H1 (cell line): ENCODE data around the gene VASP. TPM values are rescaled to one million over a fixed set of nuclear protein-coding genes. Genes with fewer than 3 reads are reported as not detected.

Experiments
- CTCF ChIA-PET: fragments of 300-600 bp; sonication (Branson Sonifier 250); formaldehyde crosslinking; loops from one replicate; lab custom pipeline; 2021; ENCODE audit not compliant: partially characterized antibody; lab: Charles Lee
- POLR2A ChIA-PET: fragments of 300-600 bp; sonication (Branson Sonifier 250); formaldehyde crosslinking; loops from one replicate; lab custom pipeline; 2021; ENCODE audit warnings: inconsistent platforms; ENCODE audit not compliant: partially characterized antibody; lab: Charles Lee
- DNase-seq, 2 experiments: peaks; one replicate each; pipeline versions ENCODE4 v3.0.0 to v3.0.0-alpha.2; 2010 to 2022; ENCODE audit warnings: low spot score in 2 of 2, low read depth in 1 of 2, mixed read lengths in 1 of 2
- FAIRE-seq: peaks from 2 replicates; lab custom pipeline; 2011; peaks lifted over from hg19 to GRCh38; lab: Jason Lieb, UNC
- H2AFZ ChIP-seq: 2 replicates; pipeline ENCODE4 v1.8.1; 2012; ENCODE audit warnings: low read length, inconsistent platforms
- H2AK5ac ChIP-seq: 2 replicates; pipeline ENCODE4 v1.6.1; 2013; ENCODE audit warnings: low read depth, low read length
- H2BK120ac ChIP-seq: replicated peaks from 2 replicates; pipeline ENCODE3; 2013; ENCODE audit warnings: low read depth, low read length, inconsistent platforms
- H2BK12ac ChIP-seq: 2 replicates; pipeline ENCODE4 v1.6.1; 2013; ENCODE audit warnings: low read depth, low read length
- H2BK15ac ChIP-seq: 2 replicates; pipeline ENCODE4 v1.6.1; 2013; ENCODE audit warnings: low read length
- H2BK20ac ChIP-seq: 2 replicates; pipeline ENCODE4 v1.6.1; 2013; ENCODE audit warnings: low read length
- H2BK5ac ChIP-seq: 2 replicates; pipeline ENCODE4 v1.6.1; 2013; ENCODE audit warnings: low read depth, low read length
- H3K14ac ChIP-seq: 2 replicates; pipeline ENCODE4 v1.6.1; 2013; ENCODE audit warnings: inconsistent platforms; ENCODE audit not compliant: insufficient read length
- H3K18ac ChIP-seq: 2 replicates; pipeline ENCODE4 v1.6.1; 2013; ENCODE audit warnings: low read length; ENCODE audit errors: extremely low read depth
- H3K23ac ChIP-seq: 2 replicates; pipeline ENCODE4 v1.6.1; 2013; ENCODE audit warnings: inconsistent platforms; ENCODE audit not compliant: insufficient read length
- H3K23me2 ChIP-seq: 2 replicates; pipeline ENCODE4 v1.6.1; 2013; ENCODE audit warnings: low read depth, low read length
- H3K27ac ChIP-seq: 2 replicates; pipeline ENCODE4 v1.6.1; 2011; ENCODE audit warnings: low read depth, low read length, inconsistent platforms
- H3K27me3 ChIP-seq, 4 experiments: replicated peaks in 1 of 4; 1 replicate in 1 of 4; 2 replicates in 3 of 4; pipeline versions ENCODE4 v1.6.1 to v1.8.1; 2011 to 2013; ENCODE audit warnings: low read length in 3 of 4, mild to moderate bottlenecking in 3 of 4, inconsistent platforms in 2 of 4, mixed read lengths in 2 of 4, moderate library complexity in 1 of 4; ENCODE audit not compliant: control insufficient read depth in 3 of 4, insufficient read depth in 3 of 4; ENCODE audit errors: extremely low read depth in 1 of 4
- H3K36me3 ChIP-seq, 4 experiments: 2 replicates each; pipeline versions ENCODE4 v1.6.1 to v1.8.1; 2011 to 2013; ENCODE audit warnings: mild to moderate bottlenecking in 4 of 4, low read length in 3 of 4, moderate library complexity in 2 of 4, control low read depth in 1 of 4, inconsistent platforms in 1 of 4; ENCODE audit not compliant: insufficient read depth in 4 of 4, control insufficient read depth in 2 of 4
- H3K4ac ChIP-seq: replicated peaks from 2 replicates; pipeline ENCODE3; 2013; ENCODE audit warnings: low read length, low read depth, mixed read lengths, inconsistent platforms; ENCODE audit not compliant: insufficient read length
- H3K4me1 ChIP-seq, 4 experiments: replicated peaks in 1 of 4; 1 replicate in 1 of 4; 2 replicates in 3 of 4; pipeline versions ENCODE4 v1.6.1 to v1.8.1; 2011 to 2013; ENCODE audit warnings: low read length in 3 of 4, inconsistent platforms in 2 of 4, mixed read lengths in 1 of 4; ENCODE audit not compliant: insufficient read depth in 4 of 4, control insufficient read depth in 3 of 4
- H3K4me2 ChIP-seq, 2 experiments: 2 replicates each; pipeline versions ENCODE4 v1.6.1 to v1.8.1; 2011 to 2013; ENCODE audit warnings: low read depth in 2 of 2, low read length in 2 of 2, control low read depth in 1 of 2, inconsistent platforms in 1 of 2, mild to moderate bottlenecking in 1 of 2; ENCODE audit not compliant: insufficient read depth in 1 of 2
- H3K4me3 ChIP-seq, 4 experiments: fragments of 200-600, 300-600 bp in 1 of 4; sonication (generic), shearing (Covaris generic), sonication (Bioruptor Twin) in 1 of 4; 2 replicates each; pipeline versions ENCODE4 v1.5.1 to v1.8.1; 2011 to 2016; ENCODE audit warnings: low read length in 4 of 4, low read depth in 3 of 4, control low read depth in 2 of 4, inconsistent platforms in 2 of 4, mild to moderate bottlenecking in 2 of 4, mixed read lengths in 1 of 4, moderate library complexity in 1 of 4; ENCODE audit not compliant: insufficient read depth in 2 of 4; ENCODE audit errors: extremely low read depth in 1 of 4
- H3K56ac ChIP-seq: replicated peaks from 2 replicates; pipeline ENCODE3; 2013; ENCODE audit warnings: low read depth, mild to moderate bottlenecking, mixed read lengths, low read length, inconsistent platforms; ENCODE audit not compliant: insufficient read length
- H3K79me1 ChIP-seq: 2 replicates; pipeline ENCODE4 v1.6.1; 2013; ENCODE audit warnings: low read depth, low read length, control low read depth
- H3K79me2 ChIP-seq, 2 experiments: 2 replicates each; pipeline versions ENCODE4 v1.6.1 to v1.8.1; 2012 to 2013; ENCODE audit warnings: low read length in 2 of 2, mild to moderate bottlenecking in 2 of 2, inconsistent platforms in 1 of 2; ENCODE audit not compliant: insufficient read depth in 2 of 2, control insufficient read depth in 1 of 2
- H3K9ac ChIP-seq, 4 experiments: replicated peaks in 1 of 4; 1 replicate in 1 of 4; 2 replicates in 3 of 4; pipeline versions ENCODE4 v1.6.1 to v1.8.1; 2011 to 2013; ENCODE audit warnings: low read depth in 3 of 4, low read length in 3 of 4, control low read depth in 2 of 4, mild to moderate bottlenecking in 2 of 4, moderate library complexity in 2 of 4, inconsistent platforms in 1 of 4; ENCODE audit errors: extremely low read depth in 1 of 4
- H3K9me3 ChIP-seq, 2 experiments: 2 replicates each; pipeline versions ENCODE4 v1.6.1 to v1.8.1; 2012 to 2013; ENCODE audit warnings: mild to moderate bottlenecking in 2 of 2, moderate library complexity in 2 of 2, control low read depth in 1 of 2, inconsistent platforms in 1 of 2, low read depth in 1 of 2, low read length in 1 of 2, mixed read lengths in 1 of 2; ENCODE audit not compliant: insufficient read depth in 2 of 2
- H4K20me1 ChIP-seq, 2 experiments: replicated peaks in 1 of 2; 2 replicates each; pipeline versions ENCODE3 to v1.8.1; 2011 to 2013; ENCODE audit warnings: inconsistent platforms in 2 of 2, low read length in 2 of 2, mild to moderate bottlenecking in 1 of 2; ENCODE audit not compliant: insufficient read depth in 2 of 2, control insufficient read depth in 1 of 2
- H4K5ac ChIP-seq: 2 replicates; pipeline ENCODE4 v1.6.1; 2013; ENCODE audit warnings: low read length, low read depth, mixed read lengths, inconsistent platforms; ENCODE audit not compliant: insufficient read length
- H4K8ac ChIP-seq: 2 replicates; pipeline ENCODE4 v1.8.0; 2013; ENCODE audit warnings: mild to moderate bottlenecking, moderate library complexity, low read length, inconsistent platforms; ENCODE audit not compliant: insufficient read depth; ENCODE audit errors: extremely low read depth
- H4K91ac ChIP-seq: replicated peaks from 2 replicates; pipeline ENCODE3; 2013; ENCODE audit warnings: low read length, mixed read lengths, inconsistent platforms; ENCODE audit not compliant: insufficient read length
- BCL11A ChIP-seq, 2 experiments: IDR thresholded peaks; one replicate each; pipeline ENCODE4 v1.6.1; 2011; ENCODE audit warnings: low read depth in 2 of 2, low read length in 2 of 2, mild to moderate bottlenecking in 2 of 2
- CREB1 ChIP-seq: IDR thresholded peaks from 2 replicates; pipeline ENCODE4 v1.6.1; 2012; ENCODE audit warnings: inconsistent platforms
- GABPA ChIP-seq: IDR thresholded peaks from 2 replicates; pipeline ENCODE4 v1.6.1; 2011; ENCODE audit warnings: mild to moderate bottlenecking, low read length, moderate library complexity, borderline replicate concordance; ENCODE audit not compliant: insufficient read depth
- JUND ChIP-seq: IDR thresholded peaks from 2 replicates; pipeline ENCODE4 v1.6.1; 2011; ENCODE audit warnings: mild to moderate bottlenecking, improper control_type of control experiment, low read length
- KDM1A ChIP-seq: fragments of 200-600, 300-600 bp; sonication (generic); IDR thresholded peaks from 2 replicates; pipeline ENCODE4 v1.7.1; 2016; ENCODE audit warnings: mild to moderate bottlenecking, low read length, borderline replicate concordance
- MAFK ChIP-seq: IDR thresholded peaks from 2 replicates; pipeline ENCODE4 v1.6.1; 2012; ENCODE audit warnings: low read depth, mild to moderate bottlenecking, improper control_type of control experiment, low read length
- NANOG ChIP-seq: IDR thresholded peaks from 2 replicates; pipeline ENCODE4 v1.6.1; 2011; ENCODE audit warnings: low read length, low read depth, mild to moderate bottlenecking, inconsistent platforms; ENCODE audit not compliant: insufficient read depth, poor library complexity, severe bottlenecking
- RNF2 ChIP-seq: fragments of 200-900, 300-1000 bp; sonication (generic); IDR thresholded peaks from 2 replicates; pipeline ENCODE4 v1.7.1; 2016; ENCODE audit warnings: borderline replicate concordance, low read depth, mild to moderate bottlenecking, antibody characterized with exemption, low read length; ENCODE audit not compliant: poor library complexity, severe bottlenecking; ENCODE audit errors: missing control alignments
- TBP ChIP-seq: IDR thresholded peaks from 2 replicates; pipeline ENCODE4 v1.6.1; 2011; ENCODE audit warnings: low read depth, low read length, improper control_type of control experiment
- WGBS, 2 experiments: shearing (Covaris generic) in 1 of 2; methylation state at CpG; one replicate each; pipeline versions ENCODE4 v1.1.6 to v1.1.7; 2013 to 2015; ENCODE audit warnings: low lambda C conversion rate in 2 of 2, mixed read lengths in 2 of 2, inconsistent platforms in 1 of 2, low coverage in 1 of 2, missing lambda C conversion rate in 1 of 2; ENCODE audit not compliant: insufficient replicate concordance in 2 of 2, insufficient coverage in 1 of 2, insufficient read length in 1 of 2; ENCODE audit errors: extremely low coverage in 1 of 2, missing lambda C conversion rate in 1 of 2; 5-methylcytosine and 5-hydroxymethylcytosine counted together
- polyA plus RNA-seq, 7 experiments: library from polyadenylated mRNA; depleted of rRNA in 3 of 7; stranded (reverse) in 5 of 7; unstranded in 2 of 7; fragments of >200 nt in 5 of 7; fragments of 200-250 nt in 2 of 7; gene quantifications; 1 replicate in 5 of 7; 2 replicates in 1 of 7; 4 replicates in 1 of 7; pipeline versions ENCODE4 v1.2.1 to v1.2.3, GENCODE V29; 2011 to 2013; ENCODE audit warnings: missing spikeins in 2 of 7, mixed read lengths in 2 of 7
- total RNA-seq: library from RNA; stranded (reverse); fragmentation: NEBNext Ultra II Directional; extraction: Animal tissue kit (Norgen Biotek cat#: 25700); gene quantifications from 2 replicates; pipeline ENCODE4 v1.2.1, GENCODE V29; 2021

The VASP gene
- total and polyA plus RNA-seq, 2 of the 8 experiments (the other 6 are each of a cell fraction or from before 2014, with no cell fraction given) = 89.7 to 135 TPM

DNA sequence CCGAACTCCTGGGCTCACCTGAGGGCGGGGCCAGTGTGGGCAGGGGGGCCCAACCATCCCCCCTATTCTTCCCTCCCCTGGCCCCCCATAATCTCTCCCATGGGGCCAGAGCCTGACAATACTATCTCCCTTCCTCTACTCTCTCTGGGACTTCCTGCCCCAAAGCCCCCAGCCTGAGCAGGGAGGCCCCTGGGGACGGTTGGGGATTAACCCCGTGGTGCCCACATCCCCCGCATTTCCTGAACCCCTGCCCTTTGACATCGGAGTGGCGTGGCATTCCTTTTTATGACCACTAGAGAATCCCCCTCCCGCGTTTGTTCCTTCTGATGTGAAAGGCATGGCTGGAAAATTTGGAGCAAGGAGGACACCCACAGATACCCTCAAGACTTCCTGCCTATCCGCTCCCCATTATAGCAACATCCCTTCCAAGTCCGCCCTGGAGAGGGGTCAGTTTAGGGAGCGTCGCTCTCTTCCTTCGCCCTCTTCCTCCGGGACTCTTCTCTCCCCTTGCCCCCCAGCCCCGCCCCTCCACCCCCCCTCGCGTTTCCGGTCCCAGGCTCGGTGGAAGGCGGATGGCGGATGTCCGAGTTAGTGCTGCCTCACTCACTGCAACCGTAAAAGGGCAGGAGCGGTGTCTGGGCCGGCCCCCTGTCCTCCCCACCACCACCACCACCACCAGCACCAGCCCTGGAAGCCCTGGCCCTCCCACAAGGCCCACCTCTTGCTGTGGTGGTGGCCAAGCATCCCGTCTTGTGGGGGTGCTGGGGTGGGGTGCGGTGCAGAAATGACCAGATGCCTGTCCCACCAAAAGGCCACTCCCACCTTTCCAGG is 1.8 kb downstream of the VASP start:
- H3K79me1 ChIP-seq = peaks cover 14% of the 10 kb centered on the region
- no peaks in the 10 kb centered on the region for H3K9me3 ChIP-seq
- peak overlapping the region; percentile 61 for H3K27ac ChIP-seq
- peak overlapping the region; percentile 24; the same call in 1 of the 2 replicates for H2AK5ac ChIP-seq
- H3K27me3 ChIP-seq = no peaks in the 10 kb centered on the region
- WGBS, 2 experiments = 4% methylated on average over 10 of the region's 28 CpGs; no CpG with 5 or more reads in 1 of the 2 experiments
- H4K91ac ChIP-seq = peak overlapping the region; percentile 89
- H3K79me2 ChIP-seq = peaks cover 30 to 60% of the 10 kb centered on the region in 2 experiments
- DNase-seq (peak in 1 of 2 experiments; percentile 74), FAIRE-seq (no peak)
- no peak overlapping the region for H3K23ac ChIP-seq
- POLR2A ChIA-PET = interaction anchor here (1.0 to 3.2 kb wide), 15 partner anchors 10 to 184 kb away, joined by 3 to 25 read pairs (median 5); partner anchors contain the start of genes PPM1N, QPCTL, RTN2 and SNRPD2
- H3K9ac ChIP-seq = peak overlapping the region in 3 of 4 experiments; percentile 56 to 83 (median 60); a peak in 5 of 7 replicates
- H4K8ac ChIP-seq = peak overlapping the region; percentile 66; the same call in 1 of the 2 replicates
- H2BK5ac ChIP-seq = peak overlapping the region; percentile 96
- no peak overlapping the region for H2BK20ac ChIP-seq
- peak overlapping the region; percentile 32 for H3K4ac ChIP-seq
- peaks cover 7% of the 10 kb centered on the region; the same call in 1 of the 2 replicates for H3K23me2 ChIP-seq
- peak overlapping the region; percentile 60; the same call in 1 of the 2 replicates for H2BK12ac ChIP-seq
- H2BK120ac ChIP-seq = no peak overlapping the region
- no peak overlapping the region for H3K14ac ChIP-seq
- H2AFZ ChIP-seq = no peak overlapping the region
- H3K4me1 ChIP-seq = peaks cover 3 to 8% (median 6%) of the 10 kb centered on the region in 4 experiments; a peak in 6 of 7 replicates
- 0 out of 2 replicates have a peak overlapping the region, but pooled peaks have one; percentile 88 for H2BK15ac ChIP-seq
- H4K5ac ChIP-seq = peak overlapping the region; percentile 55
- H3K4me2 ChIP-seq = peak overlapping the region; percentile 56 to 93
- H3K36me3 ChIP-seq = no peaks in the 10 kb centered on the region
- H3K56ac ChIP-seq = peak overlapping the region; percentile 66
- peak overlapping the region; percentile 87 for H3K18ac ChIP-seq
- H4K20me1 ChIP-seq = peaks cover 5 to 14% of the 10 kb centered on the region in 2 experiments
- H3K4me3 ChIP-seq = peak overlapping the region; percentile 72 to 97 (median 95)
- CTCF ChIA-PET = interaction anchor here (1.0 to 2.4 kb wide), 8 partner anchors 9 to 133 kb away, joined by 3 to 15 read pairs (median 3); no protein-coding TSS in a partner anchor
- no peak; the same call in 1 of the 2 replicates for TF ChIP-seq GABPA
- TF ChIP-seq JUND = no peak
- peak; percentile 8; the same call in 1 of the 2 replicates for TF ChIP-seq MAFK
- no peak for TF ChIP-seq CREB1
- no peak; the same call in 1 of the 2 replicates for TF ChIP-seq TBP
- TF ChIP-seq NANOG = no peak
- TF ChIP-seq BCL11A (IDR thresholded peaks at IDR 0.05; ENCODE audit: low read depth in 2 of 2, low read length in 2 of 2) = no peak
- TF ChIP-seq KDM1A = no peak
- no peak for TF ChIP-seq RNF2
